SK-N-SH (cell line): ENCODE data around the gene BTBD7. TPM values are rescaled to one million over a fixed set of nuclear protein-coding genes. Genes with fewer than 3 reads are reported as not detected.

ENCODE experiments used
- CTCF ChIA-PET: fragments of 300-600, 350-600 bp; formaldehyde crosslinking; extraction: SDS; loops from one replicate; lab custom pipeline; 2021; lab: Yijun Ruan, JAX
- POLR2A ChIA-PET: fragments of 350-600 bp; sonication (Branson Sonifier 250); formaldehyde crosslinking; extraction: SDS; loops from one replicate; lab custom pipeline; 2020; ENCODE audit warnings: antibody characterized with exemption, inconsistent platforms; lab: Yijun Ruan, JAX
- DNase-seq: peaks from one replicate; pipeline ENCODE4 v3.0.0; 2012
- H2AFZ ChIP-seq: fragments of 200-600 bp; sonication (generic); 2 replicates; pipeline ENCODE4 v1.8.1; 2016; ENCODE audit warnings: antibody characterized with exemption, mild to moderate bottlenecking, low read depth
- H3F3A ChIP-seq: fragments of 200-600 bp; sonication (generic); replicated peaks from 2 replicates; pipeline ENCODE3; 2016; ENCODE audit warnings: antibody characterized with exemption, mild to moderate bottlenecking; ENCODE audit not compliant: insufficient read depth
- H3K27ac ChIP-seq, 2 experiments: fragments of 200-500 bp in 1 of 2; fragments of 200-600 bp in 1 of 2; sonication (Bioruptor generic) in 1 of 2; sonication (generic), shearing (Covaris generic) in 1 of 2; 2 replicates each; pipeline versions ENCODE4 v1.5.1 to v1.6.1; 2014 to 2016; ENCODE audit warnings: low read depth in 2 of 2, inconsistent platforms in 1 of 2, low read length in 1 of 2, mild to moderate bottlenecking in 1 of 2, mixed read lengths in 1 of 2
- H3K27me3 ChIP-seq: fragments of 200-600 bp; sonication (generic), shearing (Covaris generic); 2 replicates; pipeline ENCODE4 v1.6.1; 2016; ENCODE audit warnings: mixed run types; ENCODE audit not compliant: insufficient read depth
- H3K36me3 ChIP-seq, 2 experiments: fragments of 200-500 bp in 1 of 2; fragments of 200-600 bp in 1 of 2; sonication (Bioruptor generic) in 1 of 2; sonication (generic) in 1 of 2; replicated peaks in 1 of 2; 2 replicates each; pipeline versions ENCODE3 to v1.5.1; 2014 to 2016; ENCODE audit warnings: low read length in 1 of 2, mild to moderate bottlenecking in 1 of 2; ENCODE audit not compliant: insufficient read depth in 2 of 2, control insufficient read depth in 1 of 2
- H3K4me1 ChIP-seq, 2 experiments: fragments of 200-500 bp in 1 of 2; fragments of 200-600 bp in 1 of 2; sonication (Bioruptor generic) in 1 of 2; sonication (generic), shearing (Covaris generic) in 1 of 2; 2 replicates each; pipeline versions ENCODE4 v1.5.1 to v1.6.1; 2014 to 2016; ENCODE audit warnings: low read depth in 1 of 2, low read length in 1 of 2, mixed run types in 1 of 2; ENCODE audit not compliant: insufficient read depth in 2 of 2, control insufficient read depth in 1 of 2
- H3K4me2 ChIP-seq: fragments of 200-600 bp; sonication (generic), shearing (Covaris generic); 2 replicates; pipeline ENCODE4 v1.6.1; 2017; ENCODE audit warnings: mixed run types
- H3K4me3 ChIP-seq, 2 experiments: fragments of 200-500 bp in 1 of 2; fragments of 200-600 bp in 1 of 2; sonication (Bioruptor generic) in 1 of 2; sonication (generic), shearing (Covaris generic) in 1 of 2; 2 replicates each; pipeline versions ENCODE4 v1.5.1 to v1.8.1; 2014 to 2016; ENCODE audit warnings: low read depth in 2 of 2, inconsistent platforms in 1 of 2, low read length in 1 of 2, mild to moderate bottlenecking in 1 of 2, mixed read lengths in 1 of 2, moderate library complexity in 1 of 2
- H3K79me2 ChIP-seq: fragments of 200-600 bp; sonication (generic); 2 replicates; pipeline ENCODE4 v1.8.1; 2017; ENCODE audit warnings: mild to moderate bottlenecking; ENCODE audit not compliant: insufficient read depth
- H3K9ac ChIP-seq: fragments of 200-600 bp; sonication (generic); 2 replicates; pipeline ENCODE4 v1.6.1; 2017; ENCODE audit warnings: mixed run types
- H3K9me2 ChIP-seq: fragments of 200-600 bp; sonication (generic); 2 replicates; pipeline ENCODE4 v1.6.1; 2017; ENCODE audit warnings: mixed run types
- H3K9me3 ChIP-seq: fragments of 200-600 bp; sonication (generic); 2 replicates; pipeline ENCODE4 v1.6.1; 2017; ENCODE audit warnings: mixed run types, mild to moderate bottlenecking, moderate library complexity
- H4K20me1 ChIP-seq: fragments of 200-600 bp; sonication (generic); 2 replicates; pipeline ENCODE4 v1.6.1; 2017; ENCODE audit warnings: mild to moderate bottlenecking, mixed run types; ENCODE audit not compliant: insufficient read depth
- CTCF ChIP-seq: fragments of 200-600 bp; sonication (generic); IDR thresholded peaks from 2 replicates; pipeline ENCODE4 v1.6.1; 2017; ENCODE audit warnings: antibody characterized with exemption, mild to moderate bottlenecking, moderate library complexity
- ELF1 ChIP-seq: IDR thresholded peaks from 2 replicates; pipeline ENCODE4 v1.4.0; 2012
- EZH2phosphoT487 ChIP-seq: fragments of 200-600 bp; sonication (generic); IDR thresholded peaks from 2 replicates; pipeline ENCODE4 v1.6.1; 2017; ENCODE audit warnings: low read depth, mixed run types, mild to moderate bottlenecking, antibody characterized with exemption, moderate library complexity, borderline replicate concordance
- FOSL2 ChIP-seq: IDR thresholded peaks from 2 replicates; pipeline ENCODE4 v1.4.0; 2012; ENCODE audit warnings: low read depth, mild to moderate bottlenecking, moderate library complexity, borderline replicate concordance
- GATA2 ChIP-seq: sonication (generic); formaldehyde crosslinking; IDR thresholded peaks from 2 replicates; pipeline ENCODE4 v1.5.0; 2020; ENCODE audit warnings: mild to moderate bottlenecking, missing genetic modification reagents
- MAX ChIP-seq: IDR thresholded peaks from 2 replicates; pipeline ENCODE4 v1.4.0; 2012; ENCODE audit warnings: low read depth
- NRF1 ChIP-seq: IDR thresholded peaks from 2 replicates; pipeline ENCODE4 v1.6.1; 2012; ENCODE audit warnings: low read depth, mild to moderate bottlenecking, low read length
- PBX3 ChIP-seq: IDR thresholded peaks from 2 replicates; pipeline ENCODE4; 2012
- POLR2AphosphoS5 ChIP-seq: IDR thresholded peaks from 2 replicates; pipeline ENCODE4 v1.6.1; 2012; ENCODE audit warnings: low read depth, low read length
- RAD21 ChIP-seq: IDR thresholded peaks from 2 replicates; pipeline ENCODE4 v1.6.1; 2012; ENCODE audit warnings: mild to moderate bottlenecking, low read length
- RFX5 ChIP-seq: IDR thresholded peaks from 2 replicates; pipeline ENCODE4 v1.6.1; 2012; ENCODE audit warnings: mild to moderate bottlenecking, improper control_type of control experiment, low read length
- TAF1 ChIP-seq: IDR thresholded peaks from 2 replicates; pipeline ENCODE4 v1.6.1; 2012; ENCODE audit warnings: low read depth, mild to moderate bottlenecking, low read length, moderate library complexity, borderline replicate concordance
- USF2 ChIP-seq: fragments of 150-350 bp; IDR thresholded peaks from 2 replicates; pipeline ENCODE4 v1.6.1; 2017; ENCODE audit warnings: antibody characterized with exemption, low read length, low read depth, borderline replicate concordance
- WGBS: methylation state at CpG from one replicate; pipeline ENCODE4 v1.1.6; 2017; ENCODE audit warnings: low lambda C conversion rate; 5-methylcytosine and 5-hydroxymethylcytosine counted together
- polyA plus RNA-seq, 3 experiments: library from polyadenylated mRNA; depleted of rRNA; stranded (reverse); fragments of >200 nt; gene quantifications; 2 replicates each; pipeline ENCODE4 v1.2.3, GENCODE V29; 2012

Gene BTBD7
- polyA plus RNA-seq, 1 of the 3 experiments (the other 2 are of a cell fraction): 8.6 TPM

- peaks cover 0 to 22% of the 10 kb centered on the region in 2 experiments; a peak in 2 of 4 replicates for H3K4me1 ChIP-seq
- ChIA-PET CTCF (interaction anchor here (0.7 kb wide), 1 partner anchor 113 kb away, joined by 3 read pairs; no protein-coding TSS in a partner anchor), POLR2A (no interaction called here)
- TF ChIP-seq FOSL2 (no peak), PBX3 (no peak), ELF1 (no peak), RFX5 (no peak), GATA2 (CRISPR knock-in tag) (no peak), NRF1 (no peak), TAF1 (no peak), POLR2AphosphoS5 (no peak)
- H3K9ac ChIP-seq: no peak overlapping the region
- H3K4me2 ChIP-seq: no peak overlapping the region
- DNase-seq: no peak
- H3K79me2 ChIP-seq: peaks cover 96% of the 10 kb centered on the region
- H3K9me2 ChIP-seq: no peaks in the 10 kb centered on the region
- H2AFZ ChIP-seq: no peak overlapping the region
- no peaks in the 10 kb centered on the region for H3K27me3 ChIP-seq
- H3K27ac ChIP-seq: no peak overlapping the region
- H3F3A ChIP-seq: peaks cover 10% of the 10 kb centered on the region
- H4K20me1 ChIP-seq: peaks cover 76% of the 10 kb centered on the region
- H3K9me3 ChIP-seq: no peaks in the 10 kb centered on the region
- H3K4me3 ChIP-seq: no peak overlapping the region
- 98% methylated on average over 5 of the region's 5 CpGs for WGBS
- H3K36me3 ChIP-seq: peaks cover 0 to 9% of the 10 kb centered on the region in 2 experiments
These were observed 9.8 kb downstream of the BTBD7 start for GRCh38 chr14:93322929-93323599.

GRCh38 chr14:93320489-93320888 is 12.3 kb downstream of the BTBD7 start:
- ChIA-PET POLR2A (no interaction called here), CTCF (no interaction called here)
- H3K27me3 ChIP-seq: no peaks in the 10 kb centered on the region
- TF ChIP-seq EZH2phosphoT487 (no peak), MAX (no peak), NRF1 (no peak), CTCF (no peak), POLR2AphosphoS5 (no peak), RAD21 (no peak), USF2 (no peak)
- DNase-seq: no peak
- H3K4me2 ChIP-seq: no peak overlapping the region
- no peaks in the 10 kb centered on the region for H3K9me3 ChIP-seq
- peaks cover 0 to 9% of the 10 kb centered on the region in 2 experiments for H3K36me3 ChIP-seq
- peaks cover 18% of the 10 kb centered on the region for H3F3A ChIP-seq
- H3K9ac ChIP-seq: no peak overlapping the region
- H4K20me1 ChIP-seq: peaks cover 75% of the 10 kb centered on the region
- H3K4me3 ChIP-seq: no peak overlapping the region
- H3K27ac ChIP-seq: no peak overlapping the region; a peak in 1 of 4 replicates
- H3K9me2 ChIP-seq: no peaks in the 10 kb centered on the region
- H3K79me2 ChIP-seq: peaks cover 95% of the 10 kb centered on the region
- no peak overlapping the region for H2AFZ ChIP-seq
- H3K4me1 ChIP-seq: peaks cover 0 to 40% of the 10 kb centered on the region in 2 experiments; a peak in 2 of 4 replicates
